Tibial nerve (tissue), 4 donors: ENCODE results near the gene CARNS1. TPM values are rescaled to one million over a fixed set of nuclear protein-coding genes. Genes with fewer than 3 reads are reported as not detected.

Source experiments
- DNase-seq, 2 donors: peaks; one replicate each; pipeline ENCODE4 v3.0.0-alpha.2; 2019; ENCODE audit warnings: low spot score in 2 of 2
- H3K27ac ChIP-seq, 4 donors: fragments of 200-600 bp; sonication (generic) in 3 of 4; one replicate each; pipeline ENCODE4 v1.5.1; 2017 to 2019; ENCODE audit warnings: mild to moderate bottlenecking in 1 of 4
- H3K27me3 ChIP-seq, 2 donors: fragments of 200-600 bp; sonication (generic) in 1 of 2; one replicate each; pipeline versions ENCODE4 v1.5.1 to v1.6.0; 2017 to 2019
- H3K36me3 ChIP-seq, 3 donors: fragments of 200-600 bp; sonication (generic); one replicate each; pipeline ENCODE4 v1.5.1; 2018 to 2019
- H3K4me1 ChIP-seq, 4 donors: fragments of 200-600 bp; sonication (generic) in 3 of 4; one replicate each; pipeline ENCODE4 v1.5.1; 2017 to 2019
- H3K4me3 ChIP-seq, 4 donors: fragments of 200-600 bp; sonication (generic) in 3 of 4; one replicate each; pipeline ENCODE4 v1.5.1; 2017 to 2019; ENCODE audit warnings: mild to moderate bottlenecking in 1 of 4, moderate library complexity in 1 of 4
- H3K9me3 ChIP-seq, 4 donors: fragments of 200-600 bp; sonication (generic) in 3 of 4; one replicate each; pipeline ENCODE4 v1.5.1; 2017 to 2019
- CTCF ChIP-seq, 5 experiments: fragments of 200-600 bp in 3 of 5; fragments of 450-650 bp in 2 of 5; sonication (generic) in 3 of 5; IDR thresholded peaks; one replicate each; pipeline ENCODE4 v1.5.1; 2016 to 2019; ENCODE audit warnings: antibody characterized with exemption in 5 of 5, mild to moderate bottlenecking in 3 of 5, moderate library complexity in 2 of 5
- EP300 ChIP-seq, 2 donors: sonication (generic); formaldehyde crosslinking; IDR thresholded peaks; one replicate each; pipeline ENCODE4 v1.6.1; 2017; ENCODE audit warnings: antibody characterized with exemption in 2 of 2, mild to moderate bottlenecking in 1 of 2
- POLR2A ChIP-seq, 2 donors: fragments of 450-650 bp; IDR thresholded peaks; one replicate each; pipeline ENCODE4 v1.6.1; 2017; ENCODE audit warnings: antibody characterized with exemption in 2 of 2, mild to moderate bottlenecking in 2 of 2, moderate library complexity in 2 of 2
- WGBS, 2 donors: methylation state at CpG; one replicate each; pipeline ENCODE4 v1.1.5; 2018; 5-methylcytosine and 5-hydroxymethylcytosine counted together
- total RNA-seq, 4 donors: library from RNA; depleted of rRNA; stranded (reverse); fragments of >200 nt; gene quantifications; one replicate each; pipeline ENCODE4 v1.1.0, GENCODE V29; 2016

CARNS1 gene
- total RNA-seq, 4 donors from 2014 or later, result 1.8 to 5.9 (median 4.3) TPM

- Histone ChIP-seq H3K27ac (peak overlapping the region in 1 of 4 donors; percentile 14), H3K4me1 (peaks cover 0 to 75% (median 49%) of the 10 kb centered on the region in 4 donors), H3K9me3 (no peaks in the 10 kb centered on the region), H3K27me3 (peaks cover 0 to 48% of the 10 kb centered on the region in 2 donors), H3K36me3 (no peaks in the 10 kb centered on the region), H3K4me3 (no peak overlapping the region)
- DNase-seq, result no peak
- 41 to 50% methylated on average over 4 to 8 of the region's 9 CpGs for WGBS, 2 donors
- TF ChIP-seq CTCF (IDR thresholded peaks at IDR 0.05), result no peak
- no peak for TF ChIP-seq POLR2A (IDR thresholded peaks at IDR 0.05)
- TF ChIP-seq EP300 (IDR thresholded peaks at IDR 0.05), result no peak
Observed at GRCh38 chr11:67412495-67413179, 2.8 kb upstream of the CARNS1 start.

- peaks cover 0 to 48% of the 10 kb centered on the region in 2 donors for H3K27me3 ChIP-seq
- no peaks in the 10 kb centered on the region for H3K9me3 ChIP-seq
- H3K36me3 ChIP-seq, result no peaks in the 10 kb centered on the region
- TF ChIP-seq POLR2A (IDR thresholded peaks at IDR 0.05) (no peak), EP300 (IDR thresholded peaks at IDR 0.05) (no peak), CTCF (IDR thresholded peaks at IDR 0.05) (no peak)
- H3K4me3 ChIP-seq, result no peak overlapping the region
- H3K4me1 ChIP-seq, result peaks cover 0 to 79% (median 49%) of the 10 kb centered on the region in 4 donors
- DNase-seq, result no peak
- WGBS, 2 donors, result 40 to 52% methylated on average over 2 of the region's 2 CpGs
- peak overlapping the region in 1 of 4 donors; percentile 14 for H3K27ac ChIP-seq
Observed at GRCh38 chr11:67413266-67413849, 2.1 kb upstream of the CARNS1 start.

- WGBS, 2 donors, result 24 to 40% methylated on average over 21 of the region's 21 CpGs
- Histone ChIP-seq H3K27ac (peak overlapping the region; percentile 56 to 93 (median 82)), H3K4me3 (peak overlapping the region in 1 of 4 donors; percentile 49), H3K36me3 (no peaks in the 10 kb centered on the region), H3K27me3 (peaks cover 0 to 20% of the 10 kb centered on the region in 2 donors), H3K4me1 (peaks cover 0 to 77% (median 38%) of the 10 kb centered on the region in 4 donors), H3K9me3 (no peaks in the 10 kb centered on the region)
- peak in 1 of 2 donors; percentile 24 for DNase-seq
- peak in 1 of 2 donors; percentile 6 for TF ChIP-seq POLR2A (IDR thresholded peaks at IDR 0.05)
- TF ChIP-seq CTCF (IDR thresholded peaks at IDR 0.05), result no peak
- TF ChIP-seq EP300 (IDR thresholded peaks at IDR 0.05), result peak in 1 of 2 donors; percentile 50
Observed at GRCh38 chr11:67416416-67417335, 1.2 kb downstream of the CARNS1 start.

- no peak for DNase-seq
- H3K36me3 ChIP-seq, result no peaks in the 10 kb centered on the region
- peak overlapping the region; percentile 44 to 93 (median 82) for H3K27ac ChIP-seq
- H3K4me3 ChIP-seq, result no peak overlapping the region
- peaks cover 0 to 73% (median 38%) of the 10 kb centered on the region in 4 donors for H3K4me1 ChIP-seq
- H3K27me3 ChIP-seq, result peaks cover 0 to 15% of the 10 kb centered on the region in 2 donors
- TF ChIP-seq EP300 (IDR thresholded peaks at IDR 0.05) (no peak), CTCF (IDR thresholded peaks at IDR 0.05) (no peak), POLR2A (IDR thresholded peaks at IDR 0.05) (no peak)
- H3K9me3 ChIP-seq, result no peaks in the 10 kb centered on the region
- 74% methylated on average over 4 of the region's 12 CpGs; no CpG with 5 or more reads in 1 of the 2 donors for WGBS, 2 donors
Observed at GRCh38 chr11:67417425-67417824, 1.9 kb downstream of the CARNS1 start.
